Fibroblast of the aortic adventitia (primary cell): ENCODE measurements around the gene CEACAM18. TPM values are rescaled to one million over a fixed set of nuclear protein-coding genes. Genes with fewer than 3 reads are reported as not detected.
A peak's percentile ranks its signal among the peaks of the same experiment; 100 is the strongest.

Source experiments
- DNase-seq: peaks from one replicate; pipeline ENCODE4 v3.0.0-alpha.2; 2010; ENCODE audit warnings: low read depth
- H3K4me3 ChIP-seq: 2 replicates; pipeline ENCODE4 v1.5.1; 2011; ENCODE audit warnings: low read depth, mild to moderate bottlenecking, control low read depth, low read length, moderate library complexity
- total RNA-seq: library from RNA; depleted of rRNA; stranded (reverse); fragments of >200 nt; gene quantifications from 2 replicates; pipeline ENCODE4 v1.2.3, GENCODE V29; 2012; ENCODE audit warnings: low replicate concordance
- TF ChIP-seq, protein P1 (sequence below): IDR thresholded peaks from 2 replicates; pipeline ENCODE4 v1.5.1; 2011; ENCODE audit warnings: mild to moderate bottlenecking, low read length, control low read depth, inconsistent platforms; ENCODE audit not compliant: insufficient read depth

CEACAM18 gene
- total RNA-seq, 1 donor = not detected

DNA sequence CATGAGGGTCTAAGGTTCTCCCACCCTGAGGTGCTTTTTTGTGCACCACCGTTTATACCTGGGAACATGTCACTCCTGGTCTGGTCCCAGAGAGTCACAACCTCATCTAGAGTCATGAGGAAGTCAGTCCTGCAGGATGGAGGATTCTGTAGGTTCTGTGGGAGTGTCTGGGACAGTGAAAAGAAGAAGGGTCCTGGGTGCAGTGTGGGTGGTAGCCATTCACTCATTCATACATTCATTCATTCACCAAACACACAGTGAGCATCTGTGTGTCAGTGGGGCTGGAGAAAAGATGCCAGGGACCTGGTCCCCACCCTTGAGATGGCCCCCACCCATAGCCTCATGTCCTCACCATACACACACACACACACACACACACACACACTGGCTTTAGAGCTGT lies 8.7 kb upstream of the CEACAM18 start:
- no peak overlapping the region for H3K4me3 ChIP-seq
- DNase-seq = no peak
- TF ChIP-seq, protein P1, sequence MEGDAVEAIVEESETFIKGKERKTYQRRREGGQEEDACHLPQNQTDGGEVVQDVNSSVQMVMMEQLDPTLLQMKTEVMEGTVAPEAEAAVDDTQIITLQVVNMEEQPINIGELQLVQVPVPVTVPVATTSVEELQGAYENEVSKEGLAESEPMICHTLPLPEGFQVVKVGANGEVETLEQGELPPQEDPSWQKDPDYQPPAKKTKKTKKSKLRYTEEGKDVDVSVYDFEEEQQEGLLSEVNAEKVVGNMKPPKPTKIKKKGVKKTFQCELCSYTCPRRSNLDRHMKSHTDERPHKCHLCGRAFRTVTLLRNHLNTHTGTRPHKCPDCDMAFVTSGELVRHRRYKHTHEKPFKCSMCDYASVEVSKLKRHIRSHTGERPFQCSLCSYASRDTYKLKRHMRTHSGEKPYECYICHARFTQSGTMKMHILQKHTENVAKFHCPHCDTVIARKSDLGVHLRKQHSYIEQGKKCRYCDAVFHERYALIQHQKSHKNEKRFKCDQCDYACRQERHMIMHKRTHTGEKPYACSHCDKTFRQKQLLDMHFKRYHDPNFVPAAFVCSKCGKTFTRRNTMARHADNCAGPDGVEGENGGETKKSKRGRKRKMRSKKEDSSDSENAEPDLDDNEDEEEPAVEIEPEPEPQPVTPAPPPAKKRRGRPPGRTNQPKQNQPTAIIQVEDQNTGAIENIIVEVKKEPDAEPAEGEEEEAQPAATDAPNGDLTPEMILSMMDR = no peak

DNA sequence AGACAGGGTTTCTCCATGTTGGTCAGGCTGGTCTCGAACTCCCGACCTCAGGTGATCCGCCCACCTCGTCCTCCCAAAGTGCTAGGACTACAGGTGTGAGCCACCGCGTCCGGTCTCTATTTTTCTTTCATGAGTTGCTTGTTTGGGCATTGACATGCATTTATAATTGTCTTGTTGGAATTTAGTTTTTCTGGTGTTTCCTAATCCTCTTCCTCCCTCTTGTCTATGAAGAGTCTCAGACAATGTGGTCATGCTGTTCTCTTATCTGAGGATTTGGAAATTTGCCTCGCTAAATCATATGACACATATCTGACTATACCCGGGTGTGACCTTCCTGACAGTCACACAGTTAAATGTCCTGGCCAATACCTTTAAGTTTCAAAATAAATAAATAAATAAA lies 7.4 kb upstream of the CEACAM18 start:
- DNase-seq = peak; percentile 23
- H3K4me3 ChIP-seq = no peak overlapping the region
- TF ChIP-seq, protein P1 = no peak

DNA sequence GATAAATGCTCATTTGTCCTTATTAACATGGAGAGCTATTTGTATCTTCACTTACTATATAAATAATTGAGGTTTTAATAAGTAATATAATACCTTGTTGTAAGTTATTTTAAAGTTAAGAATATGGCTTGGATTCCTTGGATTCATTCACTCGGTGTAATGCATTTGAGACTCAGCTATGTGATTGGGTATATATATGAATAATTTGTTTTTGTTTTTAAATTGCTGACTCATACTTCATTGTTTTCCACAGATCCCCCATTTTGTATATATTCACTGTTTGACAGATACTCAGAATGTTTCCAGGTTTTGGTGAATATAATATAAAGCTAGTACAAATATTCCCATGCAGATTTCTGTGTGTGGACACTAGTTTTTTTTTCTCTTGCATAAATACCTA lies 6.8 kb upstream of the CEACAM18 start:
- no peak overlapping the region for H3K4me3 ChIP-seq
- no peak for DNase-seq
- TF ChIP-seq, protein P1 = no peak

DNA sequence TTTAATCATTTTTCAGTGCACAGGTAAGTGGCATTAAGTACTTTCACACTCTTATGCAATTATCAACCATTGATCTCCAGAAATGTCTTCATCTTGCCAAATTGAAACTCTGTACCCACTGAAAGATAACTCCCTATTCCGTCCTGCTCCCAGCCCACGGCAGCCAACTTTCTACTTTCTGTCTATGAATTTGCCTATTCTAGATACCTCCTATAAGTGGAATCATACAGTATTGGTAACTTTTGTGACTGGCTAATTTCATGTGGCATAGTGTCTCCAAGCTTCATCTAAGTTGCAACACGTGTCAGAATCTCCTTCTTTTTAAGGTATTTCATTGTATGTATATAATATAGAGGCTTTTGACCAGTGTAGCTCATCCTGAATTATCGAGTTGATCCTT lies 5.7 kb upstream of the CEACAM18 start:
- no peak overlapping the region for H3K4me3 ChIP-seq
- DNase-seq = no peak
- TF ChIP-seq, protein P1 = no peak

DNA sequence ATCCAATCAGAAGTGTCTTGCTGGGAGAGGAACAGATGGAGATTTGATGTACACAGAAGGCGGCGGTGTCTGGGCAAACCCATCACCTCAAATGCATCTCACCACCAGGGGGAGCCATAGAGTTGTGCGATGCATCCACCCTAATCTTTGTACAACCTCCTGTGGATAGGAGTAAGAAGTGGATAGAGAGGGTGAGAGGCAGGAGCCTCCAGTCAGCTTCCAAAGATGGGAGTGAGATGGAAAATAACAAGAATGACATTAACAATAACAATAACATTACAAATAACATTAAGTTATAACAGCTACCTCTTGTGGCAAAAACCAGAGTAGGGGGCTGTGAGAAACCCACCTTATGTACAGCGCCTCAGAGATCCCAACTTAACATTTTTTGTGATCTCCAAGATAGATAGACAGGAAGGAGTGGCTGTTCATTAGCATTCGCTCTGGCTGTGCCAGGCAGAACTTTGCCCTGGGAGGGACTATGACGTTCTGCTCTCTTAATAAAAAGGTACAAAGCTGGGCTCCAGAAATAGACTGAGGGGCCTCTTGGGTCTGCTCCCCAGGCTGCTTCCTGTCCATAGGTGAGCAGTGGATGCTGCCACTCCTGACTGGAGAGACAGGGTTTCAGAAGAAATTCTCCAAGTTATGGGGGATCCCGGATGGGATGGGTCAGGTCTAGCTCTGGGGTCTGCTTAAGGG lies 5.2 kb upstream of the CEACAM18 start:
- peak; percentile 78 for DNase-seq
- TF ChIP-seq, protein P1 = peak; percentile 90
- H3K4me3 ChIP-seq = no peak overlapping the region

DNA sequence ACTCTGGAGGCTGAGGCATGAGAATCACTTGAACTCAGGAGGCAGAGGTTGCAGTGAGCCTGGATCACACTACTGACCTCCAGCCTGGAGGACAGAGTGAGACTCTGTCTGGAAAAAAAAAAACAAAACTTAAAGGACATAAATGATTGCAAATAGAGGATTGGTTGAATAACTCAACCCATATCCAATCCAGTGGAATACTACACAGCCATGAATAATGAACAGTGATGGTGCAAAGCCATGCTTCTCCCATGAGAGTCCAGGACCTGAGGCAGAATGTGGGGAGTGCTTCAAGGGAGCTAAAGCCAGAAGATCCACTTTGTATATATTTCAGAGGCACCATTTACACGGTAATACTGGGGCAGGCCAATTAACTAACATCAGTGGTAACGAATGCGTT lies 2.2 kb upstream of the CEACAM18 start:
- H3K4me3 ChIP-seq = no peak overlapping the region

More for the DNA sequence above, 2.2 kb upstream of the CEACAM18 start:
- no peak for DNase-seq
- TF ChIP-seq, protein P1 = no peak
